HG03521 (cell line): ENCODE measurements around the gene PHF12.
"Not testable (repeated sequence)": the region's sequence is repeated elsewhere in the genome, so short reads cannot be mapped to it uniquely, and the experiment has no call there.

Experiments used
- ATAC-seq: cut with Tn5 transposase; IDR thresholded peaks from one replicate; pipeline ENCODE4 v1.9.1; 2021; ENCODE audit warnings: mild to moderate bottlenecking, moderate library complexity; ENCODE audit not compliant: unreplicated experiment

Gene PHF12

DNA sequence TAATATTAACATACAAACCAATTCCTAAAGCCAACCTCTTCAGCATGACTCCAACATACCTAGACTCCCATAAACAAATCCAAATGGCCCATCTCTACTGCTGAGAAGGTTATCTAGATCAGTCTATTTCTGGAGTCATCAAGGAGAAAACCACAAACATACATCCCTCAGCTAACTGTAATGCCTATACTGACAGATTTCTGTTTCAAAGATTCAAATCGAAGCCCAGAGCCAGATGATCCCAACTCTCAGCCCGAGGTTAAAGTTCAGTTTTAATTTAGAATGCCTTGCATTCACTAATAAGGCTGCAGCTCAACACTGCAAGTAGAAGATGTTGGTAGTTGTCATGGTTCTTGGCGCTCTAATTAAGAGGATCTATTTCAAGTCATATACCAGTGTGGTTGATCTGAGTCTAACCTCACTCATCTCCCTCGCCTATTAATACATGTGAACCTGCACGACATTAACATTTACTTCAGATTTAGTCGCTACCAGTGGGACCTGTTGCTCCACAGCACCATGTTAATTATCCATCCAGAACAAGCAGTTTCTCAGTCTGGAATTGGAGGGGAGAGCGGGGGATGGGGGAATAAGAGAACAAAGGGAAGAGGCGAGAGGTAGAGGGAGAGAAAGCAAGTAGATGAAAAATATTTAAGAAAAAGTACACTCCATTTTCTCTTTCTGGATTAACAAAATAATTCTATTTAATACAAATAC lies 15.4 kb downstream of the PHF12 start:
- ATAC-seq, result no peak

DNA sequence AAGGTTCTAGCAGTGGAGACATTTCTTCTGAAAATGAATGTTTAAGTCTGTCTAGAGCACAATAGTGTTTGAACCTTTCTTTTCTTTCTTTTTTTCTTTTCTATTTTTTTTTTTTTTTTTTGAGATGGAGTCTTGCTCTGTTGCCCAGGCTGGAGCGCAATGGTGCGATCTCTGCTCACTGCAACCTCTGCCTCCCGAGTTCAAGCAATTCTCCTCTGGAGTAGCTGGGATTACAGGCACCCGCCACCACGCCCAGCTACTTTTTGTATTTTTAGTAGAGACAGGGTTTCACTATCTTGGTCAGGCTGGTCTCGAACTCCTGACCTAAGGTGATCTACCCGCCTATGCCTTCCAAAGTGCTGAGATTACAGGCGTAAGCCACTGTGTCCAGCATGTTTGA lies 16.8 kb downstream of the PHF12 start:
- not testable (repeated sequence) for ATAC-seq

DNA sequence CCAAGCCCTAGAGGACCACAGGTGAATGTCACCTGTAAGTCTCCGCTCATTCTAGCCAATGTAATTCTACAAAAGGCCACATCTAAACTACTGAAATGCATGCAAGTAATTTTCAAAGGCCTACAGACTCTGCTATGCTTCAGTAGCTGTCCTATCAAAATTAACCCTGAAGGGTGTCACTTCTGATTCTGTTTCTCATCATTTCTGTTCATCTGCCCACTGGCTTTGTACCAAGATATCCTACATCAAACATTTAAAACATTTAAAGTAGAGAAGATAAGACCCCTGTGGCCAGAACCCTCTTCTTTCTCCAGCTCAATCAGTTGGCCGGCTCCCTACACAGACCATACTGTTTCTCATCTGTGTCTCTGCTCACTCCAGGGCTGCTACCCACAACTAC lies 21.5 kb downstream of the PHF12 start:
- no peak for ATAC-seq

DNA sequence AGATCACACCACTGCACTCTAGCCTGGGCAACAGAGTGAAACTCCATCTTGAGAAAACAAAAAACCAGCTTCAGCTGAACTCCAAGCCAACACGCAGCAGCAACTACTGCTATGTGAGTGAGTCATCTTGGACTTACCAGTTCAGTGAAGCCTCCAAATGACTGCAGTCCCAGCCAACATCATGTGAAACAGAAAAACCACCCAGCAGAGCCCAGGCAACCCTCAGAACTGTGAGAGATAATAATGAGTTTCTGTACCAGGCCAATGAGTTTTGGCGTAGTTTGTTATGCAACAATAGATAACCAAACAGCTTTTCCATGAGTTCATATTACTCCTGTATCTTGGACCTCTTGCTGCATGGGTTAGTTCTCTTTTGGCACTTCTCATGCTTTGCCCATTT lies 23.3 kb downstream of the PHF12 start:
- ATAC-seq, result no peak

DNA sequence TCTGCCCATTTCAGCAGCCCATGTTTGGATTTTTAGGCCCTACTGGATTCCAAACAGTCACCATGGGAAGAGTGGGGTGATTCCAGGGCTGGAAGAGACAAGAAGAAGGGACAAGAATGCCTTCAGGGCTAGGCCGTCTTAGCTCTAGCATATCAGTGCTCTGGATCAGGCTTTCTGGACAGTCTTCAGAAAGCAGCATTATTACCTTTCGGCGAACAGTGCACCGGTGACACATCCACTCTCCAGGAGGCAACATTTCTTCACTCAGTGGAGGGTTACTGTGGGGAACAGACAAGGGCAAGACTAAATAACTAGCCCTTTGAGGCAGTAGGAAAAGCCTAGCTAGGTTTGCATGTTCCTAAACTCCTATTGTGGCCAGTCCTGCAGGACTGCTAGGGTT lies 24.5 kb downstream of the PHF12 start:
- no peak for ATAC-seq

DNA sequence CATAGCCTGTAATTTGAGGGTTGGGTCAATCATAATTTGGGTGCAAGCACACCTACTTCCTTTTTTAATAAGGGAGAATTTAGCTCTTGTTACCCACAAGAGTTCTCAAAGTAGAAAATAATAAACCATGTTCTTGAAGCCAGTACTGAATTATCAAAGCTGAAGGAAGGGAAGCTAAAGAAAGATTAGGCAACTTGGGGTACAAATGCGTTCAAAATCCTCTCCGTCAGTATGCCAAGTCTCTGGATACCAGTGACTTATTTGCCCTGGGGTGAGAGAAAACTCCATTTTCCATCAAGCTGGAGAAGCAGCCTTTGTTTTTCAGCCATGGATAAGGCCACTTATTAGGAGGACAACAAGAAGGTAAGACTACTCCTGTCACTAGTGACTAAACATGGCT lies 25.0 kb downstream of the PHF12 start:
- no peak for ATAC-seq

DNA sequence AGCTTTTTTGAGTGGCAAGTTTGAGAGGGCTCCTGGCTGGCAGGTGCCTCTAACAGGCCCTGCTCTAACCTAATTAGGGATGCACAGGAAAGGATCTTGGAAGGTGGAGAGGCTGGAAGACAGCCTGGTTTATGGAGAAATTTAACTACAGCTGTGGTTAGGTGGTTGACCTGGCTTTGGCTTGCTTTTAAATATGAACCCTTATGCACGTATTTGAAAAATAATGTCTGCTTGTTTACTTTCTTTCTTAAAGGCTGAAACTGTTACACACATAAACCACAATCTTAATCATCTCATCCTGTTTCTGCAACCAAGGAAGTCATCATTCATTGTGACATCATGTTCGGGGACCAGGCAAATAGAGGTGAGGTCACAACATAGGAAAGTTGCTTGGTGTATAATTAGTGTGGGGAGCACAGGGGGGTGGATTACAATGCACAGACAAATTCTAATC lies 25.4 kb downstream of the PHF12 start:
- ATAC-seq, result no peak

DNA sequence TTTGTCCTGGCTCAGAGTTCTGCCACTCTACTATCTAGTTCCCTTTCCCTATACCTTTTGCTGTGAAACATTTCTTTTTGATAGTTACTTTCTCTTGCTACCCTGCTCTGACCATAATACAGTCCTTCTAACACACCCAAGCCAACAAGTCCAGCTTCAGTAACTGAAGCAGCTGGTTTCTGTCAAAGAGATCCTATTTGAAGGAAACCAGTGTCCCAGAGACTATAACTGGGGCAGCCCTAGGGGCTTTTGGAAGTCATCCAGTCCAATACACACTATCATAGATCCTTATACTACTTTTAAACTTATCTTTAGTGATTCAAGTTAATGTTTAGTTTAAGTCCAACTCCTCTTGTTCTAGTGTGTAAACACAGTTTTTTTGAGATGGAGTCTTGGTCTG lies 31.1 kb downstream of the PHF12 start:
- no peak for ATAC-seq

DNA sequence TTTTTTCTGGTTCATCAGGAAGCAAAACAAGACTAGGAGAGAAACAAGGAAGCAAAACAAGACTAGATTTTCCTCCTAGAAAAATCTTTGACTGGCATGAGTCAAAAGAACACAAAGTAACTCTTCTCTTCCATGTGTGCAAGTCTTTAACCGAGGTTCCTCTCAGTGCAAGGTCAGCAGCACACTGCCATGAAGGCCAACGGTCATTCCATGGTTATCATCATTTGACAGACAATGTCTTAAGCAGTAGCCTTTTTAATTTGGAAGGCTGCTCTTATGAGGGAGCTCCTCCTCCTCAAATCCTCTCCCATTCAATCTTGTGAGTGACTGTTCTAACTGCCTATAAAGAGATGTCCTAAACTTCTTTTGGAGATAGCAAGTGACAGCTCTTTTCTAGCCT lies 33.0 kb downstream of the PHF12 start:
- ATAC-seq, result no peak

DNA sequence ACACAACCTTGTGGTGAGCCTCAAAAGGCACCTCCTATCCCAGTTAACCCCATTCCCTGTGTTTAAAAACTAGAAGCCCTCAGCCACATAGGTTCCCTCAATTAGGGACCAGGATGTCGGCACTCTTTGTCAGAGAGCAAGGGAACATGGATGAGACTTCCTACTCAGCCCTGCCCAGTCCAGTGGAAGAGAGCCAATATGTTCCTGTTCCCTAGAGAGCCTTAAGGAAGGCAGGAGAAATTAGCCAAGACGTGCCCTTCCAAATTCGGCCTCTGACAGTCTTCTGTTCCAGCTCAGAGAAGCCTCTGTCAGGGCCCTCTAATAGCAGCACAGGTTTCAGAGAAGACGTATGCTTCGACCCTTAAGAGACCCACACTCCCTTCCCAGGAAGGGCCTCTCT lies 33.9 kb downstream of the PHF12 start:
- no peak for ATAC-seq

DNA sequence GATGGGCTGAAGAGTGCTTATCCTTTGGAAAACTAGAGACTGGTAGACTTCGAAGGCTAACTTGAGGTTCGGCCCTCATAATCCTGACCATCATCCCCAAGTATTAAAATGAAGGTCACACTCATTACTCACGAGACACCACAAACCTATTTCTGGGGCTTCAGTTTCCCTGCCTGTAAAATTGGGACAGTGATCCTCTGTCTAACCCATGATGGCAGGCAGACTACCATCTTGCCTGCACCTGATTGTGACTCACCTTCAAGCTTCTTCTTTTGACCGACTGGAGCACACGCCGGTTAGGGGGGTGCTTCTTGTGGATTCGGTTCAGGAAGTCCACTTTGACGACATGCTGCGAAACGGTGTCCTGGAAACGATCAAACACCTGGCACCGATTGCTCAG lies 34.3 kb downstream of the PHF12 start:
- no peak for ATAC-seq

DNA sequence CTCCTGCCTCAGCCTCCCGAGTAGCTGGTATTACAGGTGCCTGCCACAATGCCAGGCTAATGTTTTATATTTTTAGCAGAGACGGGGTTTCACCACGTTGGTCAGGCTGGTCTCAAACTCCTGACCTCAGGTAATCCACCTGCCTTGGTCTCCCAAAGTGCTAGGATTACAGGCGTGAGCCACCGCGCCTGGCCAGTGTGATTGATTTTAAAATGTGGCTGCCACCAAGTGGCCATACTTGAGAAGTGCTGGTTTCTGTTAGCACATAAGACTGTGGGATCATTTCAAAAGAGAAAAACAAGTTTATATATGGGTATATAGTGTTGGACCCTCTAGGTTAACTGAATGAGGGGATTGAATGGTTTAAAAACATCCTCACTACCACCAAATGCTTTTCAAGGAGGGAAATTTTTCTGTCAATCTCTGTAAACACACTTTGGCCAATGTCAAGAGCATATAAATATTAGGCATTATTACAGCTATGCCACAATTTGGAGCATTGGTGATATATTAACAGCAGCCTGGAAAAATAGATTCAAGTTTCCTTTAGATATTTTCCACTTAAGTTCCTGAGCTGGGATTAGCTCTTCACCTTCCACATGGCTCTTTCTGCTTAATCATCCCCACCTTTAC lies 34.9 kb downstream of the PHF12 start:
- ATAC-seq, result no peak

DNA sequence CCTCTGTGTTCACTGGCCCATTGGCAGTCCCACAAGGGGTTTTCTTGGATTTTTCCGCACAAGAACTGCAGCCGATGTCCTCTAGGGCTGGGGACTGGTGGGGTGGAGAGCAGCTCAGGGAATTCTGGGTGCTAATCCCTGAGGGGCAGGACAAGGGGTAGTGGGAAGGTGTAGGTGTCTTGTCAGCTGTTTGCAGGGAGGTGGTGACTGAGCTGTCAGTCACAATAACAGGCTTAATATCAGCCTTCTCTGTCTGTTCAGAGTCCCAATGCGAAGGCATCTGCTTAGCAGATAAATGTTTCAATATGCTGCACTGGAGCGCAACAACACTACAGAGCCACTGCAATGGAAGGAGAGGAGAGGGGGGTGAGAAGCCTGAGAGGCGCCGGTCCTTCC lies 38.4 kb downstream of the PHF12 start:
- ATAC-seq, result no peak

DNA sequence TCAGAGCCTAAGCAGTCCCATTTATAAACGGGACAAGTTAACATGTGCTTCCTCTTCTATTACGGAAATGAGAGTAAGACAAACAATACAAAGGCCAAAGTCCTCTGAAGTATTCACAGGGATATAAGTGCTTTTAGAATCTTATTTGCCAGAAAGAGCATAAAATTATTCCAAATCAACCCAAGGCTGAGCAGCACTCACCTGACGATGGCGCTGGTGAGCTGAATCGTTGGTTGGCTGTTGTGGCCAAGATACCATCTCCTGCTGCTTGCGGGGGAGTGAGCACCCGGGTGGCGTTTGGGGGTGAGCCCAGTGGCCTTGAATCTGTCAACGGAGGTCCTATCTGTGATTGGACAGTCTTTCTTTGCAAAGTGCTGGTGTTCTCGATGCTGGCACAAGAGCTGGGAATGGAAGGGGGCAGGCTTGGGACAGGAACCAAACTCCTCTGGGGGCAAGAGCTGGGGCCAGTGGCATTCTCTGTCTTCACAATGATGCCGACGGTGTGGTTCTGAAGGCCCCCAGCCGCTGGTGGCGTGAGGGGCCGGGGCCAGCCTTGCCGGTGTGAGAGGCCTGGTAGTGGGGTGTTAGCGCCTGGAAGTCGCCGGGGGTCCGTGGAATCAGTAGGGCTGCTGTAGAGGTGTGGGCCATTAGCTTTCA lies 38.9 kb downstream of the PHF12 start:
- ATAC-seq, result no peak

DNA sequence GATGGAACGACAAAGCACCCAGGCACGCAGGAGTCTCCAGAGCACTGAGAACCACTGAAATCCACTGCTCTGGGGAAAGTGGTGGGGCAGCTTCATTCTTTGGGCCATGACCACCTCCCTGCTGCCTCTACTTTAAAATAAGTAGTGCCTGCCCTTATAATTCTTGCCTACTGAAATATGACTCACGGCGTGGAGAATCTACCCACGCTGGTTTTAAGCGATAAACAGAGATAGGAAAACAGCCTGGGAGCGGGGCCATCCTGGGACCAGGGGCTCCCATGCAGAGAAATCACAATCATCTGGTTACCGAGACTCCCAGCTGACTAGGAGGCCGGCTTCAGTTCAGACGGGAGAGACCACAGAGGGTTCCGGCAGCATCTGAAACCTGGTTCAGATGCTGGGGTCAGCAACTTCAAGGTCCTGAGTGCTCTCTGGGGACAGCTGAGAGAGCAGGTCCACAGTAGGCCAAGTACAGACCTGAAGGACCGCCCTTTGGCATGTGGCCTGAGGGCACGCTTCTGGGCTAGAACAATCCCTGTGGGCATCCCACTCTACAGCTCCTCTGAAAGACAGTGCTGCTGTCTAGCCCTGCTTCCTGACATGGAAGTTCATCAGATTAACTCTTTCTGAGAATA lies 39.8 kb downstream of the PHF12 start:
- no peak for ATAC-seq

DNA sequence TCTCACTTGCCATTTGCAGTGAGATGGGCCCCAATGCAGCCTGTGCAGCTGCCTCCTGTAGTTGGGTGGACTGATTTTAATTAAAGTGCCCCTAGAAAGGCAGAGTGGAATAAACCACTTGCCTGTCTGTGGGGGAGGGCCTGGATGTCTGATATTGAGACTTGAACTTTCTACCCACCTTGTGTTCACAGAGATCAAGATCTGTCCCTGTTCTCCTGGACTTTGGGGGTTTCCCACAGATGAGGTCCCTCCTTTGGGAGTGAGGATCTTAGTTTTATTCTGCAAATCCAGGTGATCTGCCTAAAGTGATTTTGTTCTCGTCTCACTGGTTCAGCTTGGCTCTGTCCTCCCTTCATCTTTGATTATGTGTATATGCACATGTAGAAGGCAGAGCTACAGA lies 40.8 kb downstream of the PHF12 start:
- no peak for ATAC-seq

DNA sequence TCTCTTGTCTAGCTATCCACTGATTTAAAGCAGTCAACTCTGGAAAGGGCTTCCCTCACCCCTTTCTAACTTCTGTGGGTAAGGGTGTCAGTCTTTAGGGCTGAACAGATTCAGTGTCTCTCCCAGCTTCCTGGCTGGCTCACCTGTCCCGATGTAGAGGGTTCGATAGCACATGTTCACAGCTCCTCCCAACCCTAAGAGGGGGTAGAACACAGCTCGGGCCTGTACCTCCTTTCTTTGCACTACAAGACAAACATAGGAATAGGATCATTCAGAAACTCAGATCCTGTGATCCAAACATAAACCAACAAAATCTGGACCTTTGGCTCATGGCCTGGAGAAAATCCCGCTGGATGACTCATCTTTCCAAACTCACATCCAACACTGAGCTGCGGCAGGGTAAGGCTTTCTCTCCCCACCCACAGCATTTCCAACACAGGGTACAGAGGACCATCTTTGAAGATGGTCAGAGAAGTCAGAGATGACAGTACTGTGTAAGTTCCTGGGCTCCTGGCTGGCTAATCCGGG lies 42.6 kb downstream of the PHF12 start:
- no peak for ATAC-seq

DNA sequence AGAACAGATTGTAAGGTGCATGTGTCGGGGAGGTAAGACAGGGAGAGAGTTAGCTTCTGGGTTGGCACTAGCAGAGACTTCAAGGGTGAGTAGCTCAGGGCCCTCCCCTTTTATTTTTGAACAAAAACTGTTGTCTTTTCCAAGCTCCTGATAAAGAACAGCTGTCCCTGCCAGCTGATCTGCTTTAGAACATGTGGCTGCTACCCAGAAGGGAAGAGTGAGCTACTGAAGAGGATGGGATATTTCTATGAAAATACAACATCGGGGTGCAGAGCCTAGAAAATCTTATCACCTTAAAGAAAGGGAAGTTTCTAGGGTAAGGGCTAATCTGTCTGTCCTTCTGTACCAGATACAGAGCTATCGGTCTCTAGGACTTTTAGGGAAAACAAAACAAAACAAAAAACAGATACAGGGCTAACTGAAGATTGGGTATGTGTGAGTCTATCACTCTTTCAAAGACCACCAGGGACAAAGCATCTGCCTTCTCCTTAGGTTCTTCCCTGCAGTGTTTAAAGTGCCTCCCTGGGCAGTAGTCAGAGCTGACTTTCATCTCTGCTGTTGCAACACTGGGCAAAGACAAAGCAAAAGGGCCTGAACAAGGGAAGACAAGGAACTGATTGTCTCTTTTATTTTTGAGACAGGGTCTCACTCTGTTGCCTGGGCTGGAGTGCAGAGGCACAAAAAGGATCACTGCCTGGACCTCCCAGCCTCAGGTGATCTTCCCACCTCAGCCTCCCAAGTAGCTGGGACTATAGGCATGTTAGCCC lies 43.4 kb downstream of the PHF12 start:
- ATAC-seq, result no peak

DNA sequence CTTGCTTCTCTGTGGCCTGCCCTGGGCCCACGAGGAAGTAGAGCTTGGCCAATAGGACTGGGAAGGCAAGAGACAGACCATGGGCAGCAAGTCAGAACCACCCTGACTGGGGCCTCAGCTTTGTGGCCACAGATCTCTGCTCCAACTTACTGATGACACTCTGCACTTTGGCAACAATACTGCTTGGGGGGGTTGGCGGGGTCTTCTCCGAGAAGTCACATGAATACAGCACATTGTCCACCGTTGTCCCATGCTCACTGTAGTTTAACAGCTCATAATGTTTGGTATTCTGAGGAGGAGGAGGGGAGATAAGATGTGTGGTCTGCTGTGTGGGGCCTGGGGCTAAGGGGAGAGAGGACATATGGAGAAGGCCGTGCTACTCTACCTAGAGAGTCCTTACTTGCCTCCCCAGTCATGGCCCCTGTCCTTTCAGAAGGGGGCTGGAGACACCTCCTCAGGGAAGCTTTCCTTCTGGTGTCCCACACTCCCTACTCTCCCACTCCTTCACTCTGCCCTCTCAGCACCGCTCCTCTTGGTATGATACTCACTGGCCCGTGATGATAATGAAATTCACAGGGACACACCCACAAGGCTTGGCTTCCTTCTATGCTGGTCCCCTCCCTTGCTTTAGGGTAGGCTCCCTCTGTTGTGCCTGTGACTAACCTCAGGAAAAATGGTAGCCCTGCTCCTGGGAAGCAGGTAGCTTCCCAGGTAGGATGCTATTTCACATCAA lies 44.4 kb downstream of the PHF12 start:
- ATAC-seq, result no peak

DNA sequence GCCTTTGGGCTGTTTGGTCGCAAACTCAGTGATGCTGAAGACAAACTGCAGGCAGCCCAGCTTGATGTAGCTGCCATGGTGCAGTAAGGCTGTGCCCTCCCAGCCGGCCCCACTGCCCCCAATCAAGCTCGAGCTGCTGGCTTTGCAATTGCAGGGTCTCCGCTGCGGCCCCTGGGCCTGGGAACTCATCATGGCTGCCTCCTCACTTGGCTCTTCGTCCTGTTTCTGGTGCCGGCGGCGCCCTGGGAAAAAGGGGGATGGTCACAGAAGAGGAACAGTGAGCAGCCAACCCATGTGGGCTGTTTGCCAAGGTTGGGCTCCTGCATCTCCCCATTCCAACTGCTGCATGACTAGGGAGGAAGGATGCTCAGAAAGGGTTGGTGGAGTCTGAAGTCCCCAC lies 45.0 kb downstream of the PHF12 start:
- ATAC-seq, result no peak
